G401.6 (cell line): Measurements from ENCODE around the gene ANKRD13A.

Source experiments
- FAIRE-seq: peaks from 2 replicates; lab custom pipeline; 2012; peaks lifted over from hg19 to GRCh38; lab: Jason Lieb, UNC

Gene ANKRD13A

GRCh38 chr12:109998904-109999648, at the start of gene ANKRD13A:
TSS of gene ANKRD13A (plus strand) at chr12:109999430. CDS start at chr12:109999689, 259 bp downstream.
- peak; percentile 74 for FAIRE-seq

GRCh38 chr12:109950625-109951024, 48.6 kb upstream of the ANKRD13A start:
- FAIRE-seq = no peak

- FAIRE-seq = no peak
Observed at GRCh38 chr12:109951136-109951535, 48.1 kb upstream of the ANKRD13A start.

GRCh38 chr12:109951751-109952150, 47.5 kb upstream of the ANKRD13A start:
- no peak for FAIRE-seq

- no peak for FAIRE-seq
Observed at GRCh38 chr12:109952160-109952858, 46.9 kb upstream of the ANKRD13A start.

- no peak for FAIRE-seq
Observed at GRCh38 chr12:109952873-109953272, 46.4 kb upstream of the ANKRD13A start.

- no peak for FAIRE-seq
Observed at GRCh38 chr12:109953656-109954055, 45.6 kb upstream of the ANKRD13A start.

GRCh38 chr12:109958374-109958773, 40.9 kb upstream of the ANKRD13A start:
- FAIRE-seq = no peak

GRCh38 chr12:109959411-109960093, 39.7 kb upstream of the ANKRD13A start:
- FAIRE-seq = no peak

- no peak for FAIRE-seq
Observed at GRCh38 chr12:109961201-109961600, 38.0 kb upstream of the ANKRD13A start.

- FAIRE-seq = no peak
Observed at GRCh38 chr12:109961612-109962011, 37.6 kb upstream of the ANKRD13A start.

GRCh38 chr12:109962398-109962797, 36.8 kb upstream of the ANKRD13A start:
- no peak for FAIRE-seq

GRCh38 chr12:109963330-109963729, 35.9 kb upstream of the ANKRD13A start:
- no peak for FAIRE-seq

- FAIRE-seq = no peak
Observed at GRCh38 chr12:109963743-109964429, 35.3 kb upstream of the ANKRD13A start.

- FAIRE-seq = no peak
Observed at GRCh38 chr12:109966546-109966945, 32.7 kb upstream of the ANKRD13A start.

- FAIRE-seq = no peak
Observed at GRCh38 chr12:109967383-109968031, 31.7 kb upstream of the ANKRD13A start.

- FAIRE-seq = no peak
Observed at GRCh38 chr12:109968032-109968420, 31.2 kb upstream of the ANKRD13A start.

- FAIRE-seq = no peak
Observed at GRCh38 chr12:109968801-109969200, 30.4 kb upstream of the ANKRD13A start.

- no peak for FAIRE-seq
Observed at GRCh38 chr12:109972821-109973220, 26.4 kb upstream of the ANKRD13A start.

GRCh38 chr12:109981311-109981710, 17.9 kb upstream of the ANKRD13A start:
- no peak for FAIRE-seq

GRCh38 chr12:109982210-109982609, 17.0 kb upstream of the ANKRD13A start:
- FAIRE-seq = no peak
